H1 (cell line): ENCODE measurements around the gene LRRC3C. TPM values are rescaled to one million over a fixed set of nuclear protein-coding genes. Genes with fewer than 3 reads are reported as not detected.

Source experiments
- KDM4A ChIP-seq: IDR thresholded peaks from one replicate; pipeline ENCODE4 v1.7.1; 2012; ENCODE audit warnings: low read depth, mild to moderate bottlenecking, moderate library complexity, low read length, inconsistent platforms; ENCODE audit not compliant: severe bottlenecking
- POLR2AphosphoS5 ChIP-seq: IDR thresholded peaks from 2 replicates; pipeline ENCODE4 v1.6.1; 2011; ENCODE audit warnings: low read depth, low read length
- RAD21 ChIP-seq, 2 experiments: IDR thresholded peaks in 1 of 2; conservative IDR thresholded peaks in 1 of 2; 2 replicates each; pipeline ENCODE4 v1.6.1; 2011; ENCODE audit warnings: low read depth in 2 of 2, low read length in 2 of 2, improper control_type of control experiment in 1 of 2, inconsistent platforms in 1 of 2, mild to moderate bottlenecking in 1 of 2, moderate library complexity in 1 of 2
- SP4 ChIP-seq: IDR thresholded peaks from 2 replicates; pipeline ENCODE4 v1.6.1; 2012; ENCODE audit warnings: low read length, inconsistent platforms
- TAF1 ChIP-seq: IDR thresholded peaks from 2 replicates; pipeline ENCODE4 v1.6.1; 2011; ENCODE audit warnings: mild to moderate bottlenecking, low read depth, low read length
- polyA plus RNA-seq, 7 experiments: library from polyadenylated mRNA; depleted of rRNA in 3 of 7; stranded (reverse) in 5 of 7; unstranded in 2 of 7; fragments of >200 nt in 5 of 7; fragments of 200-250 nt in 2 of 7; gene quantifications; 1 replicate in 5 of 7; 2 replicates in 1 of 7; 4 replicates in 1 of 7; pipeline versions ENCODE4 v1.2.1 to v1.2.3, GENCODE V29; 2011 to 2013; ENCODE audit warnings: missing spikeins in 2 of 7, mixed read lengths in 2 of 7
- total RNA-seq: library from RNA; stranded (reverse); fragmentation: NEBNext Ultra II Directional; extraction: Animal tissue kit (Norgen Biotek cat#: 25700); gene quantifications from 2 replicates; pipeline ENCODE4 v1.2.1, GENCODE V29; 2021
- TF ChIP-seq, protein P1 (sequence below): fragments of 300-600 bp; sonication (generic); IDR thresholded peaks from 2 replicates; pipeline ENCODE4 v1.7.1; 2012; ENCODE audit warnings: low read length, moderate library complexity, mild to moderate bottlenecking, inconsistent platforms; ENCODE audit not compliant: insufficient replicate concordance
- TF ChIP-seq, protein P2 (sequence below): IDR thresholded peaks from 2 replicates; pipeline ENCODE4 v1.6.1; 2011; ENCODE audit warnings: low read length, improper control_type of control experiment

LRRC3C gene
- total and polyA plus RNA-seq, 2 of the 8 experiments (the other 6 are each of a cell fraction or from before 2014, with no cell fraction given) = not detected

DNA sequence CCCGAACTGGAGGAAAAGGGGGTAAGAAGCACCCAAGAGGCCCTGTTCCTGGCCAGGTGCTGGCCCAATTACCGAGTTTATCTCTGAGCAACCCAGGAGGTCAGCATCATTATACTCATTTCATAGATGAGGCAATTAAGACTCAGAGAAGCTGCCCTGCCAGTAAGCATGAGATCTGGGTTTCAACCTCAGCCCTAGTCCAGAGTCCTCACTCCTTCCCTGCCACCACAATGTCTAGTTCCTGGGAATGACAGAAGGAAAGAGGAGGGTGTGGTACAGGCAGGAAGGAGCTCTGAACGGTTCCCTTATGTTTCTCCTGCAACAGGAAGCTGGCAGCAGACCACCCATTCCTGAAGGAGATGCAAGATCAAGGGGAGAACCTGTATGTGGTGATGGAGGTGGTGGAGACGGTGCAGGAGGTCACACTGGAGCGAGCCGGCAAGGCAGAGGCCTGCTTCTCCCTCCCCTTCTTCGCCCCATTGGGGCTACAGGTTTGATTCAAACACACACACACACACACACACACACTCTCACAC, 42.7 kb downstream of the LRRC3C start (continued):
- TF ChIP-seq, protein P1, sequence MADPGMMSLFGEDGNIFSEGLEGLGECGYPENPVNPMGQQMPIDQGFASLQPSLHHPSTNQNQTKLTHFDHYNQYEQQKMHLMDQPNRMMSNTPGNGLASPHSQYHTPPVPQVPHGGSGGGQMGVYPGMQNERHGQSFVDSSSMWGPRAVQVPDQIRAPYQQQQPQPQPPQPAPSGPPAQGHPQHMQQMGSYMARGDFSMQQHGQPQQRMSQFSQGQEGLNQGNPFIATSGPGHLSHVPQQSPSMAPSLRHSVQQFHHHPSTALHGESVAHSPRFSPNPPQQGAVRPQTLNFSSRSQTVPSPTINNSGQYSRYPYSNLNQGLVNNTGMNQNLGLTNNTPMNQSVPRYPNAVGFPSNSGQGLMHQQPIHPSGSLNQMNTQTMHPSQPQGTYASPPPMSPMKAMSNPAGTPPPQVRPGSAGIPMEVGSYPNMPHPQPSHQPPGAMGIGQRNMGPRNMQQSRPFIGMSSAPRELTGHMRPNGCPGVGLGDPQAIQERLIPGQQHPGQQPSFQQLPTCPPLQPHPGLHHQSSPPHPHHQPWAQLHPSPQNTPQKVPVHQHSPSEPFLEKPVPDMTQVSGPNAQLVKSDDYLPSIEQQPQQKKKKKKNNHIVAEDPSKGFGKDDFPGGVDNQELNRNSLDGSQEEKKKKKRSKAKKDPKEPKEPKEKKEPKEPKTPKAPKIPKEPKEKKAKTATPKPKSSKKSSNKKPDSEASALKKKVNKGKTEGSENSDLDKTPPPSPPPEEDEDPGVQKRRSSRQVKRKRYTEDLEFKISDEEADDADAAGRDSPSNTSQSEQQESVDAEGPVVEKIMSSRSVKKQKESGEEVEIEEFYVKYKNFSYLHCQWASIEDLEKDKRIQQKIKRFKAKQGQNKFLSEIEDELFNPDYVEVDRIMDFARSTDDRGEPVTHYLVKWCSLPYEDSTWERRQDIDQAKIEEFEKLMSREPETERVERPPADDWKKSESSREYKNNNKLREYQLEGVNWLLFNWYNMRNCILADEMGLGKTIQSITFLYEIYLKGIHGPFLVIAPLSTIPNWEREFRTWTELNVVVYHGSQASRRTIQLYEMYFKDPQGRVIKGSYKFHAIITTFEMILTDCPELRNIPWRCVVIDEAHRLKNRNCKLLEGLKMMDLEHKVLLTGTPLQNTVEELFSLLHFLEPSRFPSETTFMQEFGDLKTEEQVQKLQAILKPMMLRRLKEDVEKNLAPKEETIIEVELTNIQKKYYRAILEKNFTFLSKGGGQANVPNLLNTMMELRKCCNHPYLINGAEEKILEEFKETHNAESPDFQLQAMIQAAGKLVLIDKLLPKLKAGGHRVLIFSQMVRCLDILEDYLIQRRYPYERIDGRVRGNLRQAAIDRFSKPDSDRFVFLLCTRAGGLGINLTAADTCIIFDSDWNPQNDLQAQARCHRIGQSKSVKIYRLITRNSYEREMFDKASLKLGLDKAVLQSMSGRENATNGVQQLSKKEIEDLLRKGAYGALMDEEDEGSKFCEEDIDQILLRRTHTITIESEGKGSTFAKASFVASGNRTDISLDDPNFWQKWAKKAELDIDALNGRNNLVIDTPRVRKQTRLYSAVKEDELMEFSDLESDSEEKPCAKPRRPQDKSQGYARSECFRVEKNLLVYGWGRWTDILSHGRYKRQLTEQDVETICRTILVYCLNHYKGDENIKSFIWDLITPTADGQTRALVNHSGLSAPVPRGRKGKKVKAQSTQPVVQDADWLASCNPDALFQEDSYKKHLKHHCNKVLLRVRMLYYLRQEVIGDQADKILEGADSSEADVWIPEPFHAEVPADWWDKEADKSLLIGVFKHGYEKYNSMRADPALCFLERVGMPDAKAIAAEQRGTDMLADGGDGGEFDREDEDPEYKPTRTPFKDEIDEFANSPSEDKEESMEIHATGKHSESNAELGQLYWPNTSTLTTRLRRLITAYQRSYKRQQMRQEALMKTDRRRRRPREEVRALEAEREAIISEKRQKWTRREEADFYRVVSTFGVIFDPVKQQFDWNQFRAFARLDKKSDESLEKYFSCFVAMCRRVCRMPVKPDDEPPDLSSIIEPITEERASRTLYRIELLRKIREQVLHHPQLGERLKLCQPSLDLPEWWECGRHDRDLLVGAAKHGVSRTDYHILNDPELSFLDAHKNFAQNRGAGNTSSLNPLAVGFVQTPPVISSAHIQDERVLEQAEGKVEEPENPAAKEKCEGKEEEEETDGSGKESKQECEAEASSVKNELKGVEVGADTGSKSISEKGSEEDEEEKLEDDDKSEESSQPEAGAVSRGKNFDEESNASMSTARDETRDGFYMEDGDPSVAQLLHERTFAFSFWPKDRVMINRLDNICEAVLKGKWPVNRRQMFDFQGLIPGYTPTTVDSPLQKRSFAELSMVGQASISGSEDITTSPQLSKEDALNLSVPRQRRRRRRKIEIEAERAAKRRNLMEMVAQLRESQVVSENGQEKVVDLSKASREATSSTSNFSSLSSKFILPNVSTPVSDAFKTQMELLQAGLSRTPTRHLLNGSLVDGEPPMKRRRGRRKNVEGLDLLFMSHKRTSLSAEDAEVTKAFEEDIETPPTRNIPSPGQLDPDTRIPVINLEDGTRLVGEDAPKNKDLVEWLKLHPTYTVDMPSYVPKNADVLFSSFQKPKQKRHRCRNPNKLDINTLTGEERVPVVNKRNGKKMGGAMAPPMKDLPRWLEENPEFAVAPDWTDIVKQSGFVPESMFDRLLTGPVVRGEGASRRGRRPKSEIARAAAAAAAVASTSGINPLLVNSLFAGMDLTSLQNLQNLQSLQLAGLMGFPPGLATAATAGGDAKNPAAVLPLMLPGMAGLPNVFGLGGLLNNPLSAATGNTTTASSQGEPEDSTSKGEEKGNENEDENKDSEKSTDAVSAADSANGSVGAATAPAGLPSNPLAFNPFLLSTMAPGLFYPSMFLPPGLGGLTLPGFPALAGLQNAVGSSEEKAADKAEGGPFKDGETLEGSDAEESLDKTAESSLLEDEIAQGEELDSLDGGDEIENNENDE = no peak
- TF ChIP-seq, protein P2, sequence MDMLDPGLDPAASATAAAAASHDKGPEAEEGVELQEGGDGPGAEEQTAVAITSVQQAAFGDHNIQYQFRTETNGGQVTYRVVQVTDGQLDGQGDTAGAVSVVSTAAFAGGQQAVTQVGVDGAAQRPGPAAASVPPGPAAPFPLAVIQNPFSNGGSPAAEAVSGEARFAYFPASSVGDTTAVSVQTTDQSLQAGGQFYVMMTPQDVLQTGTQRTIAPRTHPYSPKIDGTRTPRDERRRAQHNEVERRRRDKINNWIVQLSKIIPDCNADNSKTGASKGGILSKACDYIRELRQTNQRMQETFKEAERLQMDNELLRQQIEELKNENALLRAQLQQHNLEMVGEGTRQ = no peak
- TF ChIP-seq RAD21 (IDR thresholded peaks at IDR 0.05 in 1 of 2, conservative IDR thresholded peaks at IDR 0.05 in 1 of 2; ENCODE audit: low read depth in 2 of 2, low read length in 2 of 2) (no peak), KDM4A (no peak), TAF1 (no peak), SP4 (no peak), POLR2AphosphoS5 (no peak)
- TF ChIP-seq, all 59 proteins: peak for 0
